Right ventricle myocardium inferior (tissue), 1 donor: ENCODE data around the gene GABPB1. TPM values are rescaled to one million over a fixed set of nuclear protein-coding genes. Genes with fewer than 3 reads are reported as not detected.

Experiments used
- ATAC-seq: fragments of 200-7000 bp; cut with Tn5 transposase; one replicate; pipeline ENCODE4 v1.9.1; 2020; ENCODE audit warnings: mild to moderate bottlenecking, moderate library complexity
- DNase-seq: peaks from one replicate; pipeline ENCODE4 v3.0.0; 2021; ENCODE audit errors: missing footprints
- intact Hi-C: fragments of 100-400 bp; cut with DNase I; formaldehyde crosslinking; loops from one replicate; pipeline ENCODE4 v1.11.0; 2022
- total RNA-seq: library from RNA; stranded (reverse); fragmentation: NEBNext Ultra II Directional; extraction: Animal tissue kit (Norgen Biotek cat#: 25700); gene quantifications from one replicate; pipeline ENCODE4 v1.2.1, GENCODE V29; 2021
- donor health status: DM: no; HTN: yes; CAD: no; lungs with severe emphysema.

Gene GABPB1
- total RNA-seq, 1 donor from 2014 or later, result 10.9 TPM

DNA sequence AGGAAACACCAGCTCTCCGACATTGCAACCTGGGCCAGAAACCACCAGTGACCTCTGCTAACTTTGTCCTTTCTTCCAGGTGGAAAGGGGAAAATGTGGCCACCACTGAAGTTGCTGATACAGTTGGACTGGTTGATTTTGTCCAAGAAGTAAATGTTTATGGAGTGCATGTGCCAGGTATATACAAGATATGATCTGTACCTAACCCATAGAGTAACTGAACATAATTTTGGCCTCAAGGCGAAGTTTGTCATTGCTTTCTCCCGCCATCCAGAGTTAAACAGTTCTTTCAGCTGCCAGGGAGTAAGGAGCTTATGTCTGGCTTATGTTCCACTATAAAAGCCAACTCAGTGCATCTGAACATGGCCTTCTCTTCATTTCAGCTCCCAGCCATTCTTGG is 126.1 kb downstream of the GABPB1 start:
- ATAC-seq (no peak), DNase-seq (no peak)
- intact Hi-C loops, result no loop called here

DNA sequence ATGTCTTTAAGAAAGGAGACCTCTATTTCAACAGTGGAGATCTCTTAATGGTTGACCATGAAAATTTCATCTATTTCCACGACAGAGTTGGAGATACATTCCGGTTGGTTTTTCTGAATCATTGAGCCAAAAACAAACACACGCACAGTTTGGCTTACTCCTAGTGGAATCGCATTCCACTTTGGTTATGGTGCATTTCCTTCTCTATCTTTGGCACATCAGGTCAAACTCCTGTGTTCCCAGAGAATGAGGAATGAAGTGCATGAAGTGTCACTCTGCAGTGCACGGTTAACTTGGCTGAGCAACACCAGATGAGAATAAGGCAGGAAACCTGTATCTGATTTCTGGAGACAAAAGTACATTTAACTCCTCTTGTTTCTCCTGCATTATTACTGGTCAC is 127.9 kb downstream of the GABPB1 start:
- intact Hi-C loops, result no loop called here
- no peak for ATAC-seq

DNA sequence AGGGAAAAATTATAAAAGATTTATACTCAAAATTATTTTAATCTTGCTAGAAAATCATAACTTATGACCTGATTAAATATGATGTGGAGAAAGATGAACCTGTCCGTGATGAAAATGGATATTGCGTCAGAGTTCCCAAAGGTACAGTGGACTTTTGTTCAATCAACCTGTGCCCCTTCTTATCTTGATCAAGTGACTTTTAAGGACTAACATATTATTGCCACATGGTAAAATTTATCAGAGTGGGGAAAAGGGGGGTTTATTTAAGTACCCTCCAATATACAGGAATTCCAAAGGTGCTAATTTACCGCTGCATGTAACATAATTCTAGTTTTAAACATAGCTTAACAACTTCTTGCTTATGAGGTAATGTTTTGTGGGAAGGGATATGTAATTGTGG is 129.1 kb downstream of the GABPB1 start:
- DNase-seq (no peak), ATAC-seq (no peak)
- intact Hi-C loops, result no loop called here

More for the DNA sequence above, 127.9 kb downstream of the GABPB1 start:
- DNase-seq, result no peak

Other genes starting within 250 kb of the GABPB1 start
- gene ATP8B4, start 236.0 kb downstream of the GABPB1 start, total RNA-seq, result 6.1 TPM
- gene SLC27A2, start 173.0 kb downstream of the GABPB1 start, total RNA-seq, result not detected
- 0.57 TPM for gene HDC, start 89.5 kb downstream of the GABPB1 start, total RNA-seq
- gene USP8, start 69.2 kb upstream of the GABPB1 start, total RNA-seq, result 44.7 TPM
- gene USP50, start 191.5 kb upstream of the GABPB1 start, total RNA-seq, result not detected